Measurements from ENCODE around the gene TGFBR3.

- TF ChIP-seq CTCF (IDR thresholded peaks at IDR 0.05; ENCODE audit: low read length) (no peak), EZH2 (IDR thresholded peaks at IDR 0.05; ENCODE audit: borderline replicate concordance, low read length) (no peak)
These were observed 114.2 kb downstream of the TGFBR3 start for GRCh38 chr1:91771717-91772116.
